H1 (cell line): Measurements from ENCODE around the gene C9orf152. TPM values are rescaled to one million over a fixed set of nuclear protein-coding genes. Genes with fewer than 3 reads are reported as not detected.

Source experiments
- CTCF ChIA-PET: fragments of 300-600 bp; sonication (Branson Sonifier 250); formaldehyde crosslinking; loops from one replicate; lab custom pipeline; 2021; ENCODE audit not compliant: partially characterized antibody; lab: Charles Lee
- POLR2A ChIA-PET: fragments of 300-600 bp; sonication (Branson Sonifier 250); formaldehyde crosslinking; loops from one replicate; lab custom pipeline; 2021; ENCODE audit warnings: inconsistent platforms; ENCODE audit not compliant: partially characterized antibody; lab: Charles Lee
- DNase-seq, 2 experiments: peaks; one replicate each; pipeline versions ENCODE4 v3.0.0 to v3.0.0-alpha.2; 2010 to 2022; ENCODE audit warnings: low spot score in 2 of 2, low read depth in 1 of 2, mixed read lengths in 1 of 2
- FAIRE-seq: peaks from 2 replicates; lab custom pipeline; 2011; peaks lifted over from hg19 to GRCh38; lab: Jason Lieb, UNC
- H2AFZ ChIP-seq: 2 replicates; pipeline ENCODE4 v1.8.1; 2012; ENCODE audit warnings: low read length, inconsistent platforms
- H2AK5ac ChIP-seq: 2 replicates; pipeline ENCODE4 v1.6.1; 2013; ENCODE audit warnings: low read depth, low read length
- H2BK120ac ChIP-seq: replicated peaks from 2 replicates; pipeline ENCODE3; 2013; ENCODE audit warnings: low read depth, low read length, inconsistent platforms
- H2BK12ac ChIP-seq: 2 replicates; pipeline ENCODE4 v1.6.1; 2013; ENCODE audit warnings: low read depth, low read length
- H2BK15ac ChIP-seq: 2 replicates; pipeline ENCODE4 v1.6.1; 2013; ENCODE audit warnings: low read length
- H2BK20ac ChIP-seq: 2 replicates; pipeline ENCODE4 v1.6.1; 2013; ENCODE audit warnings: low read length
- H2BK5ac ChIP-seq: 2 replicates; pipeline ENCODE4 v1.6.1; 2013; ENCODE audit warnings: low read depth, low read length
- H3K14ac ChIP-seq: 2 replicates; pipeline ENCODE4 v1.6.1; 2013; ENCODE audit warnings: inconsistent platforms; ENCODE audit not compliant: insufficient read length
- H3K18ac ChIP-seq: 2 replicates; pipeline ENCODE4 v1.6.1; 2013; ENCODE audit warnings: low read length; ENCODE audit errors: extremely low read depth
- H3K23ac ChIP-seq: 2 replicates; pipeline ENCODE4 v1.6.1; 2013; ENCODE audit warnings: inconsistent platforms; ENCODE audit not compliant: insufficient read length
- H3K23me2 ChIP-seq: 2 replicates; pipeline ENCODE4 v1.6.1; 2013; ENCODE audit warnings: low read depth, low read length
- H3K27ac ChIP-seq: 2 replicates; pipeline ENCODE4 v1.6.1; 2011; ENCODE audit warnings: low read depth, low read length, inconsistent platforms
- H3K27me3 ChIP-seq, 4 experiments: replicated peaks in 1 of 4; 1 replicate in 1 of 4; 2 replicates in 3 of 4; pipeline versions ENCODE4 v1.6.1 to v1.8.1; 2011 to 2013; ENCODE audit warnings: low read length in 3 of 4, mild to moderate bottlenecking in 3 of 4, inconsistent platforms in 2 of 4, mixed read lengths in 2 of 4, moderate library complexity in 1 of 4; ENCODE audit not compliant: control insufficient read depth in 3 of 4, insufficient read depth in 3 of 4; ENCODE audit errors: extremely low read depth in 1 of 4
- H3K36me3 ChIP-seq, 4 experiments: 2 replicates each; pipeline versions ENCODE4 v1.6.1 to v1.8.1; 2011 to 2013; ENCODE audit warnings: mild to moderate bottlenecking in 4 of 4, low read length in 3 of 4, moderate library complexity in 2 of 4, control low read depth in 1 of 4, inconsistent platforms in 1 of 4; ENCODE audit not compliant: insufficient read depth in 4 of 4, control insufficient read depth in 2 of 4
- H3K4ac ChIP-seq: replicated peaks from 2 replicates; pipeline ENCODE3; 2013; ENCODE audit warnings: low read length, low read depth, mixed read lengths, inconsistent platforms; ENCODE audit not compliant: insufficient read length
- H3K4me1 ChIP-seq, 4 experiments: replicated peaks in 1 of 4; 1 replicate in 1 of 4; 2 replicates in 3 of 4; pipeline versions ENCODE4 v1.6.1 to v1.8.1; 2011 to 2013; ENCODE audit warnings: low read length in 3 of 4, inconsistent platforms in 2 of 4, mixed read lengths in 1 of 4; ENCODE audit not compliant: insufficient read depth in 4 of 4, control insufficient read depth in 3 of 4
- H3K4me2 ChIP-seq, 2 experiments: 2 replicates each; pipeline versions ENCODE4 v1.6.1 to v1.8.1; 2011 to 2013; ENCODE audit warnings: low read depth in 2 of 2, low read length in 2 of 2, control low read depth in 1 of 2, inconsistent platforms in 1 of 2, mild to moderate bottlenecking in 1 of 2; ENCODE audit not compliant: insufficient read depth in 1 of 2
- H3K4me3 ChIP-seq, 4 experiments: fragments of 200-600, 300-600 bp in 1 of 4; sonication (generic), shearing (Covaris generic), sonication (Bioruptor Twin) in 1 of 4; 2 replicates each; pipeline versions ENCODE4 v1.5.1 to v1.8.1; 2011 to 2016; ENCODE audit warnings: low read length in 4 of 4, low read depth in 3 of 4, control low read depth in 2 of 4, inconsistent platforms in 2 of 4, mild to moderate bottlenecking in 2 of 4, mixed read lengths in 1 of 4, moderate library complexity in 1 of 4; ENCODE audit not compliant: insufficient read depth in 2 of 4; ENCODE audit errors: extremely low read depth in 1 of 4
- H3K56ac ChIP-seq: replicated peaks from 2 replicates; pipeline ENCODE3; 2013; ENCODE audit warnings: low read depth, mild to moderate bottlenecking, mixed read lengths, low read length, inconsistent platforms; ENCODE audit not compliant: insufficient read length
- H3K79me1 ChIP-seq: 2 replicates; pipeline ENCODE4 v1.6.1; 2013; ENCODE audit warnings: low read depth, low read length, control low read depth
- H3K79me2 ChIP-seq, 2 experiments: 2 replicates each; pipeline versions ENCODE4 v1.6.1 to v1.8.1; 2012 to 2013; ENCODE audit warnings: low read length in 2 of 2, mild to moderate bottlenecking in 2 of 2, inconsistent platforms in 1 of 2; ENCODE audit not compliant: insufficient read depth in 2 of 2, control insufficient read depth in 1 of 2
- H3K9ac ChIP-seq, 4 experiments: replicated peaks in 1 of 4; 1 replicate in 1 of 4; 2 replicates in 3 of 4; pipeline versions ENCODE4 v1.6.1 to v1.8.1; 2011 to 2013; ENCODE audit warnings: low read depth in 3 of 4, low read length in 3 of 4, control low read depth in 2 of 4, mild to moderate bottlenecking in 2 of 4, moderate library complexity in 2 of 4, inconsistent platforms in 1 of 4; ENCODE audit errors: extremely low read depth in 1 of 4
- H3K9me3 ChIP-seq, 2 experiments: 2 replicates each; pipeline versions ENCODE4 v1.6.1 to v1.8.1; 2012 to 2013; ENCODE audit warnings: mild to moderate bottlenecking in 2 of 2, moderate library complexity in 2 of 2, control low read depth in 1 of 2, inconsistent platforms in 1 of 2, low read depth in 1 of 2, low read length in 1 of 2, mixed read lengths in 1 of 2; ENCODE audit not compliant: insufficient read depth in 2 of 2
- H4K20me1 ChIP-seq, 2 experiments: replicated peaks in 1 of 2; 2 replicates each; pipeline versions ENCODE3 to v1.8.1; 2011 to 2013; ENCODE audit warnings: inconsistent platforms in 2 of 2, low read length in 2 of 2, mild to moderate bottlenecking in 1 of 2; ENCODE audit not compliant: insufficient read depth in 2 of 2, control insufficient read depth in 1 of 2
- H4K5ac ChIP-seq: 2 replicates; pipeline ENCODE4 v1.6.1; 2013; ENCODE audit warnings: low read length, low read depth, mixed read lengths, inconsistent platforms; ENCODE audit not compliant: insufficient read length
- H4K8ac ChIP-seq: 2 replicates; pipeline ENCODE4 v1.8.0; 2013; ENCODE audit warnings: mild to moderate bottlenecking, moderate library complexity, low read length, inconsistent platforms; ENCODE audit not compliant: insufficient read depth; ENCODE audit errors: extremely low read depth
- H4K91ac ChIP-seq: replicated peaks from 2 replicates; pipeline ENCODE3; 2013; ENCODE audit warnings: low read length, mixed read lengths, inconsistent platforms; ENCODE audit not compliant: insufficient read length
- BACH1 ChIP-seq: IDR thresholded peaks from 2 replicates; pipeline ENCODE4 v1.6.1; 2012; ENCODE audit warnings: low read length, improper control_type of control experiment
- CEBPB ChIP-seq: IDR thresholded peaks from 2 replicates; pipeline ENCODE4 v1.6.1; 2012; ENCODE audit warnings: low read depth, low read length
- MAX ChIP-seq: IDR thresholded peaks from 2 replicates; pipeline ENCODE4 v1.6.1; 2012; ENCODE audit warnings: inconsistent platforms
- POLR2A ChIP-seq, 2 experiments: IDR thresholded peaks; 1 replicate in 1 of 2; 2 replicates in 1 of 2; pipeline ENCODE4 v1.6.1; 2011; ENCODE audit warnings: low read depth in 2 of 2, low read length in 2 of 2, mild to moderate bottlenecking in 2 of 2; ENCODE audit errors: control extremely low read depth in 1 of 2
- RAD21 ChIP-seq, 2 experiments: IDR thresholded peaks in 1 of 2; conservative IDR thresholded peaks in 1 of 2; 2 replicates each; pipeline ENCODE4 v1.6.1; 2011; ENCODE audit warnings: low read depth in 2 of 2, low read length in 2 of 2, improper control_type of control experiment in 1 of 2, inconsistent platforms in 1 of 2, mild to moderate bottlenecking in 1 of 2, moderate library complexity in 1 of 2
- RNF2 ChIP-seq: fragments of 200-900, 300-1000 bp; sonication (generic); IDR thresholded peaks from 2 replicates; pipeline ENCODE4 v1.7.1; 2016; ENCODE audit warnings: borderline replicate concordance, low read depth, mild to moderate bottlenecking, antibody characterized with exemption, low read length; ENCODE audit not compliant: poor library complexity, severe bottlenecking; ENCODE audit errors: missing control alignments
- SAP30 ChIP-seq: fragments of 300-600 bp; sonication (generic); IDR thresholded peaks from 2 replicates; pipeline ENCODE4 v1.7.1; 2012; ENCODE audit warnings: low read length, moderate library complexity, mild to moderate bottlenecking, inconsistent platforms; ENCODE audit not compliant: insufficient read depth, insufficient replicate concordance
- YY1 ChIP-seq: IDR thresholded peaks from 2 replicates; pipeline ENCODE4 v1.6.1; 2011; ENCODE audit warnings: low read depth, mild to moderate bottlenecking, low read length
- WGBS, 2 experiments: shearing (Covaris generic) in 1 of 2; methylation state at CpG; one replicate each; pipeline versions ENCODE4 v1.1.6 to v1.1.7; 2013 to 2015; ENCODE audit warnings: low lambda C conversion rate in 2 of 2, mixed read lengths in 2 of 2, inconsistent platforms in 1 of 2, low coverage in 1 of 2, missing lambda C conversion rate in 1 of 2; ENCODE audit not compliant: insufficient replicate concordance in 2 of 2, insufficient coverage in 1 of 2, insufficient read length in 1 of 2; ENCODE audit errors: extremely low coverage in 1 of 2, missing lambda C conversion rate in 1 of 2; 5-methylcytosine and 5-hydroxymethylcytosine counted together
- polyA plus RNA-seq, 7 experiments: library from polyadenylated mRNA; depleted of rRNA in 3 of 7; stranded (reverse) in 5 of 7; unstranded in 2 of 7; fragments of >200 nt in 5 of 7; fragments of 200-250 nt in 2 of 7; gene quantifications; 1 replicate in 5 of 7; 2 replicates in 1 of 7; 4 replicates in 1 of 7; pipeline versions ENCODE4 v1.2.1 to v1.2.3, GENCODE V29; 2011 to 2013; ENCODE audit warnings: missing spikeins in 2 of 7, mixed read lengths in 2 of 7
- total RNA-seq: library from RNA; stranded (reverse); fragmentation: NEBNext Ultra II Directional; extraction: Animal tissue kit (Norgen Biotek cat#: 25700); gene quantifications from 2 replicates; pipeline ENCODE4 v1.2.1, GENCODE V29; 2021

The C9orf152 gene
- total and polyA plus RNA-seq, 2 of the 8 experiments (the other 6 are each of a cell fraction or from before 2014, with no cell fraction given) = not detected

GRCh38 chr9:110157823-110158664, 49.9 kb downstream of the C9orf152 start:
- Histone ChIP-seq H2BK12ac (no peak overlapping the region), H2AK5ac (no peak overlapping the region), H3K4me1 (peaks cover 0 to 7% (median 5%) of the 10 kb centered on the region in 4 experiments; a peak in 5 of 7 replicates), H2BK5ac (no peak overlapping the region), H3K79me1 (peaks cover 3% of the 10 kb centered on the region), H2BK120ac (no peak overlapping the region), H3K9ac (no peak overlapping the region), H4K8ac (no peak overlapping the region), H3K27me3 (peaks cover 0 to 3% (median 1%) of the 10 kb centered on the region in 4 experiments; a peak in 2 of 7 replicates), H3K4me2 (peak overlapping the region; percentile 42 to 49; a peak in 3 of 4 replicates), H3K23ac (no peak overlapping the region), H3K9me3 (no peaks in the 10 kb centered on the region), H3K36me3 (no peaks in the 10 kb centered on the region), H3K18ac (no peak overlapping the region), H4K91ac (no peak overlapping the region), H2AFZ (no peak overlapping the region), H4K5ac (no peak overlapping the region), H3K4me3 (peak overlapping the region in 1 of 4 experiments; percentile 9; a peak in 1 of 8 replicates), H3K56ac (no peak overlapping the region), H3K79me2 (peaks cover 0 to 33% of the 10 kb centered on the region in 2 experiments; a peak in 2 of 4 replicates), H3K27ac (no peak overlapping the region), H2BK20ac (no peak overlapping the region), H3K23me2 (no peaks in the 10 kb centered on the region; the same call in 1 of the 2 replicates), H4K20me1 (peaks cover 12 to 23% of the 10 kb centered on the region in 2 experiments), H2BK15ac (no peak overlapping the region), H3K14ac (no peak overlapping the region), H3K4ac (no peak overlapping the region)
- DNase-seq (no peak), FAIRE-seq (no peak)
- ChIA-PET POLR2A (interaction anchor here (0.6 to 1.0 kb wide), 2 partner anchors 11 to 78 kb away, joined by 3 to 4 read pairs; no protein-coding TSS in a partner anchor), CTCF (interaction anchor here (0.7 to 3.7 kb wide), 6 partner anchors 16 to 282 kb away, joined by 3 to 27 read pairs (median 4); no protein-coding TSS in a partner anchor)
- WGBS, 2 experiments = 31% methylated on average over 9 of the region's 9 CpGs; no CpG with 5 or more reads in 1 of the 2 experiments
- TF ChIP-seq MAX (no peak), YY1 (no peak), BACH1 (no peak), RAD21 (IDR thresholded peaks at IDR 0.05 in 1 of 2, conservative IDR thresholded peaks at IDR 0.05 in 1 of 2; ENCODE audit: low read depth in 2 of 2, low read length in 2 of 2) (no peak), RNF2 (no peak), POLR2A (IDR thresholded peaks at IDR 0.05; ENCODE audit: control extremely low read depth in 1 of 2, low read depth in 2 of 2, low read length in 2 of 2) (no peak), CEBPB (no peak), SAP30 (no peak)
